Activated T-cell treated with anti-CD3 and anti-CD28 coated beads, Interleukin-2, amount 50 U/mL, for 4 hours (primary cell): ENCODE results near the gene FBP2. TPM values are rescaled to one million over a fixed set of nuclear protein-coding genes. Genes with fewer than 3 reads are reported as not detected.

Experiments used
- ATAC-seq, 2 donors: fragments of 200-7000 bp; cut with Tn5 transposase; one replicate each; pipeline ENCODE4 v1.10.0; 2021
- DNase-seq: peaks from one replicate; pipeline ENCODE4 v3.0.0-alpha.2; 2020
- H3K27me3 Mint-ChIP-seq: one replicate; pipeline ENCODE4 v1.8.0; 2021; ENCODE audit warnings: low read depth, mixed read lengths
- H3K36me3 Mint-ChIP-seq: one replicate; pipeline ENCODE4 v1.8.0; 2022; ENCODE audit warnings: mixed read lengths; ENCODE audit not compliant: insufficient read depth
- H3K4me1 Mint-ChIP-seq: one replicate; pipeline ENCODE4 v1.8.0; 2021; ENCODE audit warnings: low read depth, mixed read lengths
- H3K4me3 Mint-ChIP-seq: one replicate; pipeline ENCODE4 v1.8.0; 2021; ENCODE audit warnings: mild to moderate bottlenecking, moderate library complexity, mixed read lengths
- H3K9me3 Mint-ChIP-seq: one replicate; pipeline ENCODE4 v1.8.0; 2021; ENCODE audit warnings: mixed read lengths
- total RNA-seq, 3 donors: library from RNA; stranded (reverse); gene quantifications; one replicate each; pipeline ENCODE4 v1.2.1, GENCODE V29; 2021

Gene FBP2
- total RNA-seq, 3 donors from 2014 or later: not detected

DNA sequence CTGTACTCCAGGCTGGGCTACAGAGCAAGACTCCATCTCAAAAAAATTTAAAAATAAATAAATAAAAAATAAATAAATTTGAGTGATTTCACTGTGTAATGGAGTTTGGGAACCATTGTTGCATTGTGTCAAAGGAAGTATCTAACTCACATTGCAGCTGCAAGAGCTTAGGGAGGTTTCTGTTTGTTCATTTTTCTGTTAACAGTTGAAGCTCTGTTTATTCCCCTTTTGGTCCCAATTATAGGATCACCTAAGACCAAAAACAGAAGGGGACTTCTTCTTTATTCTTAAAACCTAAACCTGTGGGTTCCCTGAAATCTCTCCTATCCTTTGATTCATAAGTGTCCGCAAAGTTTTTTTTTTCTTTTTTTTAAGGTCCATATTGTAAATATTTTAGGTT lies 67.4 kb downstream of the FBP2 start:
- H3K36me3 Mint-ChIP-seq: no peaks in the 10 kb centered on the region
- ATAC-seq (no peak), DNase-seq (no peak)
- H3K4me1 Mint-ChIP-seq: no peaks in the 10 kb centered on the region
- H3K9me3 Mint-ChIP-seq: no peaks in the 10 kb centered on the region
- H3K27me3 Mint-ChIP-seq: peaks cover 13% of the 10 kb centered on the region
- H3K4me3 Mint-ChIP-seq: no peak overlapping the region

DNA sequence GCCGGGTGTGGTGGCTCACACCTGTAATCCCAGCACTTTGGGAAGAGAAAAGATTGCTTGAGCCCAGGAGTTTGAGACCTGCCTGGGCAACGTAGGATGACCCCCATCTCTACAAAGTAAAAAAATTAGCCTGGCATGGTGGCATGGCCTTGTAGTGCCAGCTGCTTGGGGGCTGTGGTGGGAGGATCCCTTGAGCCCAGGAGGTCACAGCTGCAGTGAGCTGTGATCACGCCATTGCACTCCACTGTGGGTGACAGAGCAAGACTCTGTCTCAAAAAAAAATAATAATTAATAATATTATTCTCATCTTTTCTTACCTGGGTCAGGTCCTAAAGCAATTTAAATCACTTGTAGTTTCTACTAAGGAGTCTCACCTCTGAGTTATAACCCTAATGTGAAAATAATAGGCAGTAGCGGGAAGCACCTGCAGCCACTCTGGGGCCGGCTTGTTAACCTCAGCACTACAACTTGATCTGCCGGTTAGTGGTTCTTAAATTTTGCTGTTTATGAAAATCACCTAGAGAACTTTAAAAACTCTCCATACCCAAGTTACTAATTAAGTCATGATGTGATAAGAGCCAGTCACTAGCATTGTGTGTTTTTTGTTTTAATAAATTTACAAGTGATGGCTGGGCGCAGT lies 68.1 kb downstream of the FBP2 start:
- H3K36me3 Mint-ChIP-seq: no peaks in the 10 kb centered on the region
- DNase-seq (no peak), ATAC-seq (no peak)
- H3K4me1 Mint-ChIP-seq: no peaks in the 10 kb centered on the region
- peaks cover 13% of the 10 kb centered on the region for H3K27me3 Mint-ChIP-seq
- H3K9me3 Mint-ChIP-seq: no peaks in the 10 kb centered on the region
- no peak overlapping the region for H3K4me3 Mint-ChIP-seq

DNA sequence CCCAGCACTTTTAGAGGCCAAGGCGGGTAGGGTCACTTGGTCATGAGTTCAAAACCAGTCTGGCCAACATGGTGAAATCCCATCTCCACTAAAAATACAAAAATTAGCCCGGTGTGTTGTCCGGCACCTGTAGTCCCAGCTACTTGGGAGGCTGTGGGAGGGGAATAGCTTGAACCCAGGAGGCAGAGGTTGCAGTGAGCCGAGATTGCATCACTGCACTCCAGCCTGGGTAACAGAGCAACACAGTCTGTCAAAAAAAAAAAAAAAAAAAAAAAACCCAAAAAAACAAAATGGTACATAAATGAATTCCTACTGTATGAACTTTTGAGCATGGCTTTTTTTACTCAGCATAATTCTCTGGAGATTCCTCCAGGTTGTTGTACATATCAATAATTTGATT lies 76.4 kb downstream of the FBP2 start:
- Mint-ChIP-seq H3K36me3 (no peaks in the 10 kb centered on the region), H3K4me3 (no peak overlapping the region), H3K27me3 (peaks cover 11% of the 10 kb centered on the region), H3K9me3 (no peaks in the 10 kb centered on the region), H3K4me1 (no peaks in the 10 kb centered on the region)
- no peak for DNase-seq
- no peak for ATAC-seq

DNA sequence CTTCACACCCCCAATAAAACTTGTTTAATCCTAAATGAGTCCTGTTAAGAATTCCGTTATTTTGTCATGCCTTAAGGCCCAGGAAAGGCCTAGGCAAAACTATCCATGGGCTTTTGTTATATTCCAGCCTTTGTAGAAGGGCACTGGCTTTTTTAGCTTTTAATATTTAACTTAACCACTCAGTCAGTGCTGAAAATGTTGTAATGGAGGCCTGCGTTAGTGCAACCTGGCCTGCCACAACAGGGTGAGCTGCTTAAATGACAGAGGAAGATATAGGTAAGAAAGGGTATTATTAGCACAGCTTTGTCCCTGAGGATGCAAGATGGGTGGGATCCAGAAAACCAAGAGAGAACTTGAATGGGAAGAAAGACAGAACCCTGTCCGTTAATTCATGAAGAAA lies 78.9 kb downstream of the FBP2 start:
- H3K4me1 Mint-ChIP-seq: no peaks in the 10 kb centered on the region
- H3K4me3 Mint-ChIP-seq: no peak overlapping the region
- no peaks in the 10 kb centered on the region for H3K36me3 Mint-ChIP-seq
- no peaks in the 10 kb centered on the region for H3K9me3 Mint-ChIP-seq
- peaks cover 6% of the 10 kb centered on the region for H3K27me3 Mint-ChIP-seq
- DNase-seq: no peak
- no peak for ATAC-seq

DNA sequence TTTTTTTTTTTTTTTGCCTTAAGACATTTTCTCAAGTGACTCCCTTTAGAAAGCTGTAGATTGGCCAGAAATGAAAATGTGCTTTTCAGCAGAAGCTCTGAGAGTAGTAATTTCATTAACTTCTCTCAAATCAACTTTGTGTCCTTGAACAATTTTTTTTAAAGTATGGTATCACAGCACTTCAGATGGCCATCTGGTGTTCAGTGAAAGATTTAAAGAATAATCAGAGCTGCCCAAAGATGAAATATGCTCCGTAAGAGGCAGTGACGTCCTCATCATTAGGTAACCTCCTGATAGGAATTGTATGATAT lies 81.7 kb downstream of the FBP2 start:
- H3K4me1 Mint-ChIP-seq: no peaks in the 10 kb centered on the region
- DNase-seq (no peak), ATAC-seq (no peak)
- H3K27me3 Mint-ChIP-seq: peaks cover 3% of the 10 kb centered on the region
- no peak overlapping the region for H3K4me3 Mint-ChIP-seq
- no peaks in the 10 kb centered on the region for H3K36me3 Mint-ChIP-seq
- H3K9me3 Mint-ChIP-seq: no peaks in the 10 kb centered on the region

DNA sequence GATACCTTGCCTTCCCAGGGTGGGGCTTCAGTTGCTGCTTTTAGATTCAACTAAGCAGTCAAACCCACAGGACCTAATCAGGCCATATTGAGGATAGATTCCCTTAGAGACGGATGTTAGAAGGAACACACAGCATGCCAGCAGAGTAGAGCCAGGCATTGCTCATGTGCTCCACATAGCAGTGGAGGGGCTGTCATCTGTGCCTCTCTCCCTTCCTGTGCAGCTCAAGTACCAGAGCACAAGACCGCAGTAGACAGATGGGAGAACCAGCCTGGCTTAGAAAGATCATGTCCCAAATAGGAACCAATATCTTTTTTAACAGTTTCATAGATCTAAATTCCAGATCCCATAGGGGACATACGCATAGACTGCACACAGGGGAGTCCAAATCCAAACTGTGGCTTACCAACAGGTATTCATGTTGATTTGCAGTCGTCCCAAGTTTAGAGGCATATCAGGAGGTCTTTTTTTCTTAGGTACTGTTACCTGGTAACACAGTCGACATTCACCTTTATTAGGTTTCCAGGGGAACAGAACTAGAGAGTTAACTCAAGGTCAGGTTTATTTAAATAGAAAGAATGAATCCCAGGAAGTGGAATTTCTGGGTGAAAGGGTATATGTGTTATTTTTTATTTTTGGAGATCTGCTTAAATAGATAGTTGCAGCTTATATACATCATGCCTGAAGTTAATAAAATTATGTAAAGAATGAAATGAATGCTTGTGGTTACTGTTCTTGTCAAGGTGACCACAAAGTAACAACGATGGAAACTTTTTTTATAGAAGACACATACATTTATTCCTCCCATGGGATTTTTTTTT lies 82.3 kb downstream of the FBP2 start:
- no peak overlapping the region for H3K4me3 Mint-ChIP-seq
- DNase-seq: no peak
- peaks cover 4% of the 10 kb centered on the region for H3K27me3 Mint-ChIP-seq
- H3K4me1 Mint-ChIP-seq: no peaks in the 10 kb centered on the region
- ATAC-seq: no peak
- H3K9me3 Mint-ChIP-seq: no peaks in the 10 kb centered on the region
- H3K36me3 Mint-ChIP-seq: no peaks in the 10 kb centered on the region

Other genes starting within 250 kb of the FBP2 start
- not detected for gene PCAT7, start 38.7 kb downstream of the FBP2 start, total RNA-seq
- gene FBP1, start 45.7 kb upstream of the FBP2 start, total RNA-seq: under 1 TPM; 0.47 to 0.51 (median 0.49) TPM
- gene AOPEP, start 132.9 kb upstream of the FBP2 start, total RNA-seq: 1 to 10 TPM; 7.1 to 7.9 (median 7.4) TPM